IPS-NIHi11 (cell line): Measurements from ENCODE around the gene ZNF512.
"Not testable (repeated sequence)": the region's sequence is repeated elsewhere in the genome, so short reads cannot be mapped to it uniquely, and the experiment has no call there.

ENCODE experiments used
- DNase-seq: peaks from one replicate; pipeline ENCODE4 v3.0.0; 2012; ENCODE audit warnings: mixed read lengths, low spot score

ZNF512 gene, protein sequence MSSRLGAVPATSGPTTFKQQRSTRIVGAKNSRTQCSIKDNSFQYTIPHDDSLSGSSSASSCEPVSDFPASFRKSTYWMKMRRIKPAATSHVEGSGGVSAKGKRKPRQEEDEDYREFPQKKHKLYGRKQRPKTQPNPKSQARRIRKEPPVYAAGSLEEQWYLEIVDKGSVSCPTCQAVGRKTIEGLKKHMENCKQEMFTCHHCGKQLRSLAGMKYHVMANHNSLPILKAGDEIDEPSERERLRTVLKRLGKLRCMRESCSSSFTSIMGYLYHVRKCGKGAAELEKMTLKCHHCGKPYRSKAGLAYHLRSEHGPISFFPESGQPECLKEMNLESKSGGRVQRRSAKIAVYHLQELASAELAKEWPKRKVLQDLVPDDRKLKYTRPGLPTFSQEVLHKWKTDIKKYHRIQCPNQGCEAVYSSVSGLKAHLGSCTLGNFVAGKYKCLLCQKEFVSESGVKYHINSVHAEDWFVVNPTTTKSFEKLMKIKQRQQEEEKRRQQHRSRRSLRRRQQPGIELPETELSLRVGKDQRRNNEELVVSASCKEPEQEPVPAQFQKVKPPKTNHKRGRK

GRCh38 chr2:27582695-27583389 is at the start of gene ZNF512:
TSS of gene ZNF512 (plus strand) at chr2:27583042. CDS start at chr2:27583113, 71 bp downstream.
- DNase-seq = peak; percentile 97

DNA sequence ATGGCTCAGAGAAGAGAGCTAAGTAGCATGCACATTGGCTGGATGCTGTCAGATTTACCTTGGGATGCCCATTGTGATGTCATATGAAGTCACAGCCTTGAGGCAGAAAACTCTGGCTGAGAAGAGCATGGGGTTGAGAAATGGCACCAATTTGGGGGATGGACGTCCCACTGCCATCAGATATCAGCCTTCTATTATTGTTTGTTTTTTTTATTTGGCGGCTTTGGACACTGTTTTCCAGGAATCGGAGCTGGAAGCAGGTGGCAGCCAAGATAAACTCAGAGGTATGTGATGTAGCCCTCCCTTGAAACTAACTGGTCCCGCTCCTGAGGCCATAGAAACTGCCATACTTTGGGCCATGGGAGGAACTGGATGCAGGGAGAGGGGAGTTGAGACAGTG is 45.6 kb upstream of the ZNF512 start:
- no peak for DNase-seq

- not testable (repeated sequence) for DNase-seq
Measured at GRCh38 chr2:27538839-27539450, 43.9 kb upstream of the ZNF512 start.

GRCh38 chr2:27539649-27540048 is 43.2 kb upstream of the ZNF512 start:
- not testable (repeated sequence) for DNase-seq

GRCh38 chr2:27544143-27544821 is 38.6 kb upstream of the ZNF512 start:
- DNase-seq = no peak

- no peak for DNase-seq
Measured at GRCh38 chr2:27545348-27546141, 37.3 kb upstream of the ZNF512 start.

DNA sequence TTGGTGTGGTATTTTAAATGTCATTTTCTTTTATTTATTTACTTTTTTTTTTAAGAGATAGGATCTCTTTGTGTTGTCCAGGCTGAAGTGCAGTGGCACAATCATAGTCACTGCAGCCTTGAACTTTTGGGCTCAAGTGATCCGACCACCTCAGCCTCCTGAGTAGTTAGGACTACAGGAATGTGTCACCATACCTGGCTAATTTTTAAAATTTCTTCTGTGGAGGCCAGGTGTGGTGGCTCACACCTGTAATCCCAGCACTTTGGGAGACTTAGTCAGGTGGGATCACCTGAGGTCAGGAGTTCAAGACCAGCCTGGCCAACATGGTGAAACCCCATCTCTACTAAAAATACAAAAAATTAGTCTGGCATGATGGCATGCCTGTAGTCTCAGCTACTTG is 33.5 kb upstream of the ZNF512 start:
- DNase-seq = no peak

GRCh38 chr2:27551514-27551913 is 31.3 kb upstream of the ZNF512 start:
- DNase-seq = no peak

- no peak for DNase-seq
Measured at GRCh38 chr2:27552941-27553340, 29.9 kb upstream of the ZNF512 start.

GRCh38 chr2:27554451-27554850 is 28.4 kb upstream of the ZNF512 start:
- DNase-seq = not testable (repeated sequence)

DNA sequence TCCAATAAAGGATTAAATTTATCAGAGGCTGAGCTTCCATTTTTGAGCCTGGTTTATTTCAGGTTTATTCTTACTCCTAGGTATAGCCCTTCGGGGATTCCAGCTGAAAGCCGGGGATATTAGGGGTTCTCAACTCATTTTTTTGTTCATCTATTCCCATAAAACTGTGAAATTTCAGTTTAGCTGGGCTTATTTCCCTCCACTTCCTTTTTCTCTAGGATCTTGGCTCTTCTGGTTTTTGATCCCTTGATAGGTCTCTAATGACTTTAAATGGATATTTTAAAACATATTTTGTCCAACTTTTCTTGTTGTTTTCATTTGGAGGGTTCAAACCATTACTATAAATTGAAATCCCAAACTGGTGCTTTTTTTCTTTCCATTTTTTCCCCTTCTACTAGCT is 23.6 kb upstream of the ZNF512 start:
- no peak for DNase-seq

- DNase-seq = no peak
Measured at GRCh38 chr2:27561060-27561459, 21.8 kb upstream of the ZNF512 start.

DNA sequence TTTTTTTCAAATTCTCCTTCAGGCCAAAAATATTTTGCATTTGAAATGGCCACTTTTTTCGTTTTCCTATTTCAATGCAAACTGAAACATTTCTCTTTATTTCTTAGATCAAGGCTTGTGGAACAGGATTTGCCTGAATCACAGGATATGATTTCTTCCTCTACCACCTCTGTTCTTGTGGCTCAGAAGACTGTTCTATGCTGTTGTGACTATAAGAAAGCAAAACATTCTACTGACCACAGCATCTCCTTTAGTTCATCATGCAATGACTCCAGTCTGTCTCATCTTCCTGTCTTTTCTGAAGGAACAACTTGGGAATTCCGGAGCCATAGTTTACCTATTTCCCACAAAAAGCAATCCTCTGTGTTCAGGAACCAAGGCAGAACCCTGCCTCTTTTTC is 16.2 kb upstream of the ZNF512 start:
- DNase-seq = no peak

- no peak for DNase-seq
Measured at GRCh38 chr2:27569398-27569797, 13.4 kb upstream of the ZNF512 start.

- DNase-seq = no peak
Measured at GRCh38 chr2:27571197-27571596, 11.6 kb upstream of the ZNF512 start.

GRCh38 chr2:27571681-27572080 is 11.2 kb upstream of the ZNF512 start:
- no peak for DNase-seq

DNA sequence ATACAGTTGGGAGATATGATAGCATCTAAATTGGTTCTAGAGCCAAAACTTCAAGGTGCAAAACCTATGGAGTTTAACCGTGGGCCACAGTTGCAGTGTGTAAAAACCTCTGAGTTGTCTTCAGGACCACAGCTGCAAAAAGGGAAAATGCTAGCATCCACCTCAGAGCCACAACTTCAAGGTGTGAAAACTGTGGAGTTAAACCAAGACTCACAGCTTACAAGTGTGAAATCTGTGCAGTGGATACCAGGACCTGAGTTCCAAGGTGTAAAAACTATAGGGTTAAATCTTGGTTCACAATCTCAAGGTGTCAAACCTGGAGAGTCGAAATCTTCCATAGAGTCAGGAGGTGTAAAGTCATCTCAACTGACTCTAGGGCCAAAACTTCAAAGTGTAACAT is 10.4 kb upstream of the ZNF512 start:
- no peak for DNase-seq

GRCh38 chr2:27572998-27573429 is 9.8 kb upstream of the ZNF512 start:
- no peak for DNase-seq

DNA sequence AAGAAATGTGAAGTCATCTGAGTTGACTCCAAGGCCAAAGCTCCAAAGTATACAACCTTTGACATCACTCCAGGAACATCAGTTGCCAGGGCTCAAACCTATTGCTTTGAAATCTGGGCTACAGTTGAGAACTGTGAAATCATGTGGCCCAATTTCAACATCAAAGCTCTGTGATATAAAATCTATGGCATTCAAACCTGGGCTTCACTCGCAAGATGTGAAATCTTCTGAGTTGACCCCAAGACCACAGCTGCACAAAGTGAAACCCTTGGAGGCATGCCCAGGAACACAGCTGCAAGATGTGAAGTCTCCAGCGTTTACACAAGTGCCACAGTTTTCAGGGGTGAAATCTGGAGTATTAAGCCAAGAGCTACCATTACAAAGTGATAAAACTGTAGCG is 9.4 kb upstream of the ZNF512 start:
- no peak for DNase-seq

- no peak for DNase-seq
Measured at GRCh38 chr2:27581417-27582128, 1.3 kb upstream of the ZNF512 start.
